ENCODE measurements around the gene CRB2.

DNA sequence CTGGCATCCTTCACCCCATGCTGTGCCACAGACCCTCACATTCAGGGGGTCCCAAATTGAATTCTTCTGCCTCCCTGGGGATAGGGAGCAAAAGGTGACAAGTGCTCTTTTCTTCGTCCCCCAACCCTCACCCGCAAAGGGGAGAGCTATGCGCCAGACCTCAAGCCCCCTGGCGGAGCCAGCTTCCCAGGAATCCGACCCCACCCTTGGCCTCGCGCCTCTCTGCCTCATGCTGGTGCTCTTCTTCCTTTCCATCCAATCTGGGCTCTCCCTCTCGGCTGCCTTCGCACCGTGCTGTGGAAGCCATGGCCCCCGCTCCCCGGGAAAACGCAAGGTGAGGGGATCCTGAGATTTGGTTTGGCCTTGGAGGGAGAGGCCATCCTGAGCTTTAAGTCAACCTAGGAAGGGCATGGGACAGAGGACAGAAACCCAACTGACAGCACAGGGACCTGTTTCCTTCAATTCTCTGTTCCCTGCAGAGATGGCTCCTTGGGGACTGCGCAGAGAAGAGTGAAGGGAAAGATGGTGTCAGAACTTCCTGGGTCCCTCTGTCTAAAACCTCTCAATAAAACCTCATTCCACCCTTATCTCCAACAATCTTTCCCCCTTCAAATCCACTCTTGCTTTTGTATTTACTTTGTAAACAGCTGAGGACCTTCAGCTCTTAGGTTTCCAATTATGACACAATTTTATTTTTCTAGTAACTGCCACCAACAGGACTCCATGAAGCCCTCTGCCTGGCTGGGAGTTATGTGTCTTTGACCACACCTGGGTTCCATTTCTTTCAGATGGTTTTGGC, 36.3 kb upstream of the CRB2 start:
- TF ChIP-seq POLR2A (IDR thresholded peaks at IDR 0.05) (no peak), CTCF (IDR thresholded peaks at IDR 0.05) (no peak)
